ENCODE results near the gene DLGAP1. TPM values are rescaled to one million over a fixed set of nuclear protein-coding genes. Genes with fewer than 3 reads are reported as not detected.

Gene DLGAP1
- total and polyA plus RNA-seq, 9 donors = 2.0 to 42.7 (median 3.8) TPM

- Histone ChIP-seq H3K27ac (no peak overlapping the region), H3K27me3 (no peaks in the 10 kb centered on the region), H3K9me3 (no peaks in the 10 kb centered on the region), H3K4me1 (ENCODE audit: insufficient read depth) (no peaks in the 10 kb centered on the region), H3K36me3 (no peaks in the 10 kb centered on the region), H3K4me3 (no peak overlapping the region)
- WGBS, 3 donors = 64 to 88% (median 87%) methylated on average over 2 of the region's 2 CpGs
- TF ChIP-seq CTCF (IDR thresholded peaks at IDR 0.05) (no peak), EP300 (IDR thresholded peaks at IDR 0.05) (no peak), POLR2A (IDR thresholded peaks at IDR 0.05) (no peak)
- DNase-seq = no peak
- intact Hi-C loops (cut with DNase I) = no loop called here
Observed at GRCh38 chr18:3839581-3839981, 615.5 kb downstream of the DLGAP1 start.

GRCh38 chr18:3836483-3837335 lies 618.4 kb downstream of the DLGAP1 start:
- no peak overlapping the region for H3K4me3 ChIP-seq
- intact Hi-C loops (cut with DNase I) = no loop called here
- H3K27ac ChIP-seq = no peak overlapping the region
- H3K36me3 ChIP-seq = no peaks in the 10 kb centered on the region
- no peaks in the 10 kb centered on the region for H3K27me3 ChIP-seq
- no peaks in the 10 kb centered on the region for H3K9me3 ChIP-seq
- no peaks in the 10 kb centered on the region for H3K4me1 ChIP-seq (ENCODE audit: insufficient read depth)
- DNase-seq = no peak
- WGBS, 3 donors = 61 to 71% (median 69%) methylated on average over 12 of the region's 12 CpGs
- TF ChIP-seq CTCF (IDR thresholded peaks at IDR 0.05) = no peak
- no peak for TF ChIP-seq POLR2A (IDR thresholded peaks at IDR 0.05)
- TF ChIP-seq EP300 (IDR thresholded peaks at IDR 0.05) = no peak

GRCh38 chr18:3832025-3832638 lies 623.0 kb downstream of the DLGAP1 start:
- H3K4me1 ChIP-seq (ENCODE audit: insufficient read depth) = no peaks in the 10 kb centered on the region
- 47 to 62% (median 54%) methylated on average over 6 of the region's 6 CpGs for WGBS, 3 donors
- no peaks in the 10 kb centered on the region for H3K27me3 ChIP-seq
- no peak overlapping the region for H3K4me3 ChIP-seq
- intact Hi-C loops (cut with DNase I) = no loop called here
- DNase-seq = no peak
- no peaks in the 10 kb centered on the region for H3K9me3 ChIP-seq
- no peaks in the 10 kb centered on the region for H3K36me3 ChIP-seq
- no peak overlapping the region for H3K27ac ChIP-seq
- TF ChIP-seq POLR2A (IDR thresholded peaks at IDR 0.05) (no peak), EP300 (IDR thresholded peaks at IDR 0.05) (no peak), CTCF (IDR thresholded peaks at IDR 0.05) (no peak)

GRCh38 chr18:3830604-3831003 lies 624.5 kb downstream of the DLGAP1 start:
- intact Hi-C loops (cut with DNase I) = no loop called here
- WGBS, 3 donors = 81 to 95% (median 90%) methylated on average over 1 of the region's 1 CpG
- TF ChIP-seq CTCF (IDR thresholded peaks at IDR 0.05) (no peak), EP300 (IDR thresholded peaks at IDR 0.05) (no peak), POLR2A (IDR thresholded peaks at IDR 0.05) (no peak)

More at GRCh38 chr18:3830604-3831003, 624.5 kb downstream of the DLGAP1 start:
- Histone ChIP-seq H3K36me3 (no peaks in the 10 kb centered on the region), H3K4me1 (ENCODE audit: insufficient read depth) (no peaks in the 10 kb centered on the region), H3K9me3 (no peaks in the 10 kb centered on the region), H3K4me3 (no peak overlapping the region), H3K27me3 (no peaks in the 10 kb centered on the region), H3K27ac (no peak overlapping the region)
- no peak for DNase-seq
